PC-9 (cell line): ENCODE data around the gene FOXJ3. TPM values are rescaled to one million over a fixed set of nuclear protein-coding genes. Genes with fewer than 3 reads are reported as not detected.
A peak's percentile ranks its signal among the peaks of the same experiment; 100 is the strongest.

Experiments
- BruUV-seq: library from RNA; stranded (reverse); fragments of 400-500 nt; replicated peaks from 2 replicates; lab custom pipeline; 2021; lab: Mats Ljungman, UMichigan
- CTCF ChIA-PET: fragments of 300-600 bp; sonication (Branson Sonifier 250); formaldehyde crosslinking; loops from one replicate; lab custom pipeline; 2022; ENCODE audit warnings: antibody characterized with exemption; lab: Charles Lee
- POLR2A ChIA-PET: fragments of 300-600 bp; sonication (Branson Sonifier 250); formaldehyde crosslinking; loops from one replicate; lab custom pipeline; 2022; ENCODE audit warnings: antibody characterized with exemption; ENCODE audit not compliant: unreplicated experiment; lab: Charles Lee
- DNase-seq, 2 experiments: peaks; one replicate each; pipeline versions ENCODE4 v3.0.0 to v3.0.0-alpha.2; 2015 to 2022; ENCODE audit warnings: mixed read lengths in 1 of 2
- H2AFZ ChIP-seq: fragments of 200-600 bp; sonication (generic); 2 replicates; pipeline ENCODE4 v1.8.1; 2017; ENCODE audit warnings: antibody characterized with exemption
- H3F3A ChIP-seq: fragments of 200-600 bp; sonication (generic); 2 replicates; pipeline ENCODE4 v1.8.1; 2017; ENCODE audit warnings: antibody characterized with exemption, mild to moderate bottlenecking, low read depth; ENCODE audit not compliant: insufficient read depth
- H3K27ac ChIP-seq: fragments of 200-600 bp; sonication (generic); 2 replicates; pipeline ENCODE4 v1.6.1; 2016; ENCODE audit warnings: mixed run types
- H3K27me3 ChIP-seq: fragments of 200-600 bp; sonication (generic); 2 replicates; pipeline ENCODE4 v1.6.1; 2016; ENCODE audit warnings: low read depth, mixed run types; ENCODE audit not compliant: insufficient read depth
- H3K36me3 ChIP-seq: fragments of 200-600 bp; sonication (generic); 2 replicates; pipeline ENCODE4 v1.6.1; 2016; ENCODE audit warnings: low read depth, mixed run types
- H3K4me1 ChIP-seq: fragments of 200-600 bp; sonication (generic); replicated peaks from 2 replicates; pipeline ENCODE4 v1.6.1; 2016; ENCODE audit warnings: mixed run types; ENCODE audit not compliant: insufficient read depth
- H3K4me2 ChIP-seq: fragments of 200-600 bp; sonication (generic); 2 replicates; pipeline ENCODE4 v1.6.1; 2017; ENCODE audit warnings: mixed run types
- H3K4me3 ChIP-seq: fragments of 200-600 bp; sonication (generic); 2 replicates; pipeline ENCODE4 v1.6.1; 2016; ENCODE audit warnings: mixed run types
- H3K79me2 ChIP-seq: fragments of 200-600 bp; sonication (generic); 2 replicates; pipeline ENCODE4 v1.6.1; 2017; ENCODE audit warnings: low read depth, mixed run types
- H3K9me2 ChIP-seq: fragments of 200-600 bp; sonication (generic); 2 replicates; pipeline ENCODE4 v1.8.1; 2017; ENCODE audit warnings: mild to moderate bottlenecking; ENCODE audit not compliant: insufficient read depth
- H3K9me3 ChIP-seq: fragments of 200-600 bp; sonication (generic); 2 replicates; pipeline ENCODE4 v1.8.1; 2016; ENCODE audit warnings: low read depth; ENCODE audit not compliant: insufficient read depth
- H4K20me1 ChIP-seq: fragments of 200-600 bp; sonication (generic); 2 replicates; pipeline ENCODE4 v1.8.1; 2017; ENCODE audit not compliant: insufficient read depth
- EZH2 ChIP-seq: fragments of 200-600 bp; sonication (generic); IDR thresholded peaks from 2 replicates; pipeline ENCODE4 v1.8.0; 2017; ENCODE audit warnings: antibody characterized with exemption, low read depth
- intact Hi-C: fragments of 100-400 bp; cut with micrococcal nuclease; formaldehyde crosslinking; loops from one replicate; pipeline ENCODE4 v1.10.0; 2022; ENCODE audit not compliant: unreplicated experiment
- total RNA-seq: library from RNA; stranded (reverse); gene quantifications from 2 replicates; pipeline ENCODE4 v1.2.3, GENCODE V29; 2021
- TF ChIP-seq, protein P1 (sequence below): fragments of 200-600 bp; sonication (generic); conservative IDR thresholded peaks from 2 replicates; pipeline ENCODE4 v1.6.1; 2017; ENCODE audit warnings: mixed run types, antibody characterized with exemption, mild to moderate bottlenecking, moderate library complexity

Gene FOXJ3
- total RNA-seq, 1 experiment from 2014 or later: 60.4 TPM

DNA sequence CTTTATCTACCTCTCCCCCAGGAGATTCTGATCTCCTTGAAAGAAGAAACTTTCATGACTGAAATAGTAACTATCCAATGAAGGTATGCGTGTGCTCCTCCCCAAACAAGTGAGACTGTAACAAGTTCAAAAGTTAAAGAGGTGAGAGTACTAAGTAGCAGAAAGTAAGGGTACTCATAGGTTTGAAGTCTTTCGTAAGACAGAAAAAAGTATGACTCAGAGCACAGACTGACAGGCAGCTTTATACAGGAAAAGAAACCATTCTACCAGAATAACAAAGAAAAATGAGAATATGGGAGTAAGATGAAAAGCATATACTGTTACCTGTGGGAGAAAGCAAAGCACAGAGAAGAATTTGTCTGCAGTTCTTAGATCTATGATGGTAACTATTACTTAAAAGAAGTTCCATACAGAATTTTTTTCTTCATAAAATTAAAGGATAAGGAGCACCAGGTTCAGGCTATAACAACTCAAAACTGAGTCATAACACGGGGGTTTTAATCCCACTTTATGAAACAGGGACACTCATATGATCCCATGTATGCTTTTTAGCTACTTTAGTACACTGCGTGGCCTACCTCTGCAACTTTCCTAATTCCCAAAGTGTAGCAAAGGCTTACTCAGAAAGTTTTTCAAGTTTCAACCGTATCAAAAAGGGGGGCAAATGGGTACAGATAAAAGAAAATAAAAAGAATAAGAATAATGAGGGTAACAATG, 52.0 kb downstream of the FOXJ3 start:
- H3K36me3 ChIP-seq: 0 out of 2 replicates have a peak, but pooled peaks cover 14% of the 10 kb centered on the region
- peaks cover 91% of the 10 kb centered on the region for H3K79me2 ChIP-seq
- H4K20me1 ChIP-seq: 0 out of 2 replicates have a peak, but pooled peaks cover 7% of the 10 kb centered on the region
- intact Hi-C loops: loop anchor here (5.0 kb wide), 1 partner anchor 174 kb away; the partner anchor contains the start of genes PPCS and ZMYND12
- ChIA-PET CTCF (interaction anchor here (0.7 kb wide), 1 partner anchor 110 kb away, joined by 3 read pairs; no protein-coding TSS in a partner anchor), POLR2A (no interaction called here)
- H3F3A ChIP-seq: peaks cover 39% of the 10 kb centered on the region
- TF ChIP-seq, protein P1, sequence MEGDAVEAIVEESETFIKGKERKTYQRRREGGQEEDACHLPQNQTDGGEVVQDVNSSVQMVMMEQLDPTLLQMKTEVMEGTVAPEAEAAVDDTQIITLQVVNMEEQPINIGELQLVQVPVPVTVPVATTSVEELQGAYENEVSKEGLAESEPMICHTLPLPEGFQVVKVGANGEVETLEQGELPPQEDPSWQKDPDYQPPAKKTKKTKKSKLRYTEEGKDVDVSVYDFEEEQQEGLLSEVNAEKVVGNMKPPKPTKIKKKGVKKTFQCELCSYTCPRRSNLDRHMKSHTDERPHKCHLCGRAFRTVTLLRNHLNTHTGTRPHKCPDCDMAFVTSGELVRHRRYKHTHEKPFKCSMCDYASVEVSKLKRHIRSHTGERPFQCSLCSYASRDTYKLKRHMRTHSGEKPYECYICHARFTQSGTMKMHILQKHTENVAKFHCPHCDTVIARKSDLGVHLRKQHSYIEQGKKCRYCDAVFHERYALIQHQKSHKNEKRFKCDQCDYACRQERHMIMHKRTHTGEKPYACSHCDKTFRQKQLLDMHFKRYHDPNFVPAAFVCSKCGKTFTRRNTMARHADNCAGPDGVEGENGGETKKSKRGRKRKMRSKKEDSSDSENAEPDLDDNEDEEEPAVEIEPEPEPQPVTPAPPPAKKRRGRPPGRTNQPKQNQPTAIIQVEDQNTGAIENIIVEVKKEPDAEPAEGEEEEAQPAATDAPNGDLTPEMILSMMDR: no peak
- no peak for TF ChIP-seq EZH2
- no peak overlapping the region for H2AFZ ChIP-seq
- BruUV-seq: no TSS peak
- H3K9me2 ChIP-seq: no peaks in the 10 kb centered on the region
- peaks cover 48% of the 10 kb centered on the region for H3K4me1 ChIP-seq
- peak overlapping the region; percentile 86 for H3K27ac ChIP-seq
- H3K27me3 ChIP-seq: no peaks in the 10 kb centered on the region
- no peaks in the 10 kb centered on the region for H3K9me3 ChIP-seq
- DNase-seq: peak in 1 of 2 experiments; percentile 89
- H3K4me2 ChIP-seq: peak overlapping the region; percentile 65
- peak overlapping the region; percentile 4; the same call in 1 of the 2 replicates for H3K4me3 ChIP-seq

- peak in 1 of 2 experiments; percentile 42 for DNase-seq
- H3K4me2 ChIP-seq: peak overlapping the region; percentile 65
- no peaks in the 10 kb centered on the region for H3K27me3 ChIP-seq
- H3K36me3 ChIP-seq: 0 out of 2 replicates have a peak, but pooled peaks cover 15% of the 10 kb centered on the region
- intact Hi-C loops: loop anchor here (5.0 kb wide), 1 partner anchor 175 kb away; the partner anchor contains the start of genes PPCS and ZMYND12
- no TSS peak for BruUV-seq
- peak overlapping the region; percentile 4; the same call in 1 of the 2 replicates for H3K4me3 ChIP-seq
- no peaks in the 10 kb centered on the region for H3K9me2 ChIP-seq
- peak overlapping the region; percentile 86 for H3K27ac ChIP-seq
- 0 out of 2 replicates have a peak, but pooled peaks cover 7% of the 10 kb centered on the region for H4K20me1 ChIP-seq
- peaks cover 86% of the 10 kb centered on the region for H3K79me2 ChIP-seq
- no peak overlapping the region for H2AFZ ChIP-seq
- no peaks in the 10 kb centered on the region for H3K9me3 ChIP-seq
- TF ChIP-seq, protein P1: no peak
- no peak for TF ChIP-seq EZH2
- H3K4me1 ChIP-seq: peaks cover 48% of the 10 kb centered on the region
- peaks cover 39% of the 10 kb centered on the region for H3F3A ChIP-seq
- POLR2A ChIA-PET: interaction anchor here (0.7 kb wide), 1 partner anchor 15 kb away, joined by 24 read pairs; no protein-coding TSS in a partner anchor
- CTCF ChIA-PET: no interaction called here
These were observed 52.9 kb downstream of the FOXJ3 start for GRCh38 chr1:42282024-42282579.

GRCh38 chr1:42280821-42281220, 54.2 kb downstream of the FOXJ3 start:
- Histone ChIP-seq H3K9me3 (no peaks in the 10 kb centered on the region), H3K36me3 (peaks cover 23% of the 10 kb centered on the region; the same call in 1 of the 2 replicates), H3K9me2 (no peaks in the 10 kb centered on the region), H3K27ac (no peak overlapping the region), H3K4me3 (no peak overlapping the region), H3K79me2 (peaks cover 87% of the 10 kb centered on the region), H3K4me2 (no peak overlapping the region), H3K27me3 (no peaks in the 10 kb centered on the region), H4K20me1 (0 out of 2 replicates have a peak, but pooled peaks cover 7% of the 10 kb centered on the region), H3F3A (peaks cover 33% of the 10 kb centered on the region), H3K4me1 (peaks cover 48% of the 10 kb centered on the region), H2AFZ (no peak overlapping the region)
- ChIA-PET POLR2A (no interaction called here), CTCF (no interaction called here)
- DNase-seq: no peak
- TF ChIP-seq EZH2: no peak
- TF ChIP-seq, protein P1: no peak
- intact Hi-C loops: loop anchor here (5.0 kb wide), 1 partner anchor 176 kb away; the partner anchor contains the start of genes PPCS and ZMYND12
- no TSS peak for BruUV-seq
